Astrocyte of the cerebellum (primary cell): ENCODE measurements around the gene ADISSP.

Experiments
- DNase-seq: peaks from one replicate; pipeline ENCODE4 v3.0.0-alpha.2; 2011; ENCODE audit warnings: low read depth
- H3K4me3 ChIP-seq: 2 replicates; pipeline ENCODE4 v1.5.1; 2011; ENCODE audit warnings: mild to moderate bottlenecking, low read depth, low read length, moderate library complexity
- CTCF ChIP-seq: IDR thresholded peaks from 2 replicates; pipeline ENCODE4 v1.5.1; 2012; ENCODE audit warnings: low read length, low read depth, moderate library complexity, mild to moderate bottlenecking; ENCODE audit errors: missing control alignments
- in situ Hi-C: cut with HindIII; loops from 2 replicates; pipeline ENCODE4 v1.10.0; 2017; ENCODE audit warnings: low sequenced_read_pairs

Gene ADISSP

GRCh38 chr20:3760655-3761348 is 6.8 kb downstream of the ADISSP start:
- in situ Hi-C loops: no loop called here
- no peak for TF ChIP-seq CTCF
- no peak overlapping the region for H3K4me3 ChIP-seq
- DNase-seq: no peak

DNA sequence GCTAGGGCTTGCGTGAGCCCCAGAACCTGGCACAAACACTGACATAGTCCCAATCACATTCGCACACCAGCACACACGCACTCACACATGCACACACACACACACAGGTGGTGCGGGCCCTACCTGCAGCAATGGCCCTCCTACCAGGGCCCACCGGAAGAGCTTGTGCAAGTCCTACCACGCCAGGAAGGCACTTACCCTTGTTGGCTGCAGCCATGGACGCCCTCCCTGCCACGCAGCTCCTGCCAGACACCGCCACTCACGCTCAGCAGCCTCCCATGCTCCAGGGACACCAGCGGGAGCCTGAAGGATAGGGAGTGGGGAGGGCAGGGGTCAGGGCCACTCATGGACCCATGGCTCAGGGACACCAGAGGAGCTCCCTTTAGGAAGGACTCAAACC is 7.7 kb downstream of the ADISSP start:
- no peak for TF ChIP-seq CTCF
- no peak overlapping the region for H3K4me3 ChIP-seq
- in situ Hi-C loops: loop anchor here (5.0 kb wide), 1 partner anchor 53 kb away; no protein-coding TSS in a partner anchor

DNA sequence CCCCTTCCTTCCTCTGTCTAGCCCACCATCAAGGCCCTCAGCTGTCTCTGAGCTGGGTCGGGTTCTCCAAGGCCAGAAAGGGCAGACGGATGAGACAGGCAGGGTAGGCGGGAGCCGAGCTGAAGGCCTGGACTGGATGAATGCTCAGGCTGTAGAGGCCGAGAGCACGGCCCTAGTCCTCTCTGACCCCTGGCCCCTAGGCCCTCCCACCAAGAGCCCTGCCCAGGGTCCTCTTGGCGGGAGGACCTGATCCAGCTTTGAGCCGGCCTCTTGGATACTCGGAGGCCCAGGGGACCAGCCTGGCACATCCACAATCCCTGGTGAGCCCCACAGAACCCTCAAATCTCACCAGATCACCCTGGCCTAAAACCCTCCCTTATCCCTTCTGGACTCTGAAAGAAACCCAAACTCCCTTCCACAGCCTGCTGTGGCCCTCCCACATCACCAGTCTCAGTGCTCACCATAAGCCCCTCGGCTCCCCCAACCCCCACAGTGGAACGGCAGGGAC is 8.2 kb downstream of the ADISSP start:
- in situ Hi-C loops: loop anchor here (5.0 kb wide), 1 partner anchor 52 kb away; no protein-coding TSS in a partner anchor
- TF ChIP-seq CTCF: no peak
- H3K4me3 ChIP-seq: no peak overlapping the region
- no peak for DNase-seq

More for the DNA sequence above, 7.7 kb downstream of the ADISSP start:
- no peak for DNase-seq

DNA sequence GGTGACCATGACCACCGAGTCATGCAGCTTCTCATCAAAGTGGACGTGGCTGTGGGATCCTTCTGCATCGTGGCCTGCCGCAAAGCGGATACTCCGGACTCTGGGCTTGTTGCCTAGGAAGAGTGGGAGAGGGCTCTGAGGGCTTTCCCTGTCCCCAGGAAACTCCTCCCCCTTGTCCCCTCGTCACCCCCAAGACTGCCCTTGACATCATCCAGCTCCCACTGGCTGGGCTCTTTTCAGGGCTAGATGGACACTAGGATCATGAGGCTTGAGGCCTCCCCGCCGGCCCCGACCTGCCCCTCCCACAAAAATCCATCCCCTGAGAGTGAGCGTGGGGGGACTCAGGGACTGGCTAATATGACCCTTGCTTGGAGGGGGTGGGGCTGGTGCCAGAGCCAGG is 9.0 kb downstream of the ADISSP start:
- DNase-seq: no peak
- no peak overlapping the region for H3K4me3 ChIP-seq
- TF ChIP-seq CTCF: no peak
- in situ Hi-C loops: loop anchor here (5.0 kb wide), 1 partner anchor 51 kb away; no protein-coding TSS in a partner anchor

GRCh38 chr20:3757268-3757667 is 10.3 kb downstream of the ADISSP start:
- H3K4me3 ChIP-seq: no peak overlapping the region
- in situ Hi-C loops: loop anchor here (5.0 kb wide), 1 partner anchor 50 kb away; no protein-coding TSS in a partner anchor
- no peak for TF ChIP-seq CTCF
- no peak for DNase-seq

DNA sequence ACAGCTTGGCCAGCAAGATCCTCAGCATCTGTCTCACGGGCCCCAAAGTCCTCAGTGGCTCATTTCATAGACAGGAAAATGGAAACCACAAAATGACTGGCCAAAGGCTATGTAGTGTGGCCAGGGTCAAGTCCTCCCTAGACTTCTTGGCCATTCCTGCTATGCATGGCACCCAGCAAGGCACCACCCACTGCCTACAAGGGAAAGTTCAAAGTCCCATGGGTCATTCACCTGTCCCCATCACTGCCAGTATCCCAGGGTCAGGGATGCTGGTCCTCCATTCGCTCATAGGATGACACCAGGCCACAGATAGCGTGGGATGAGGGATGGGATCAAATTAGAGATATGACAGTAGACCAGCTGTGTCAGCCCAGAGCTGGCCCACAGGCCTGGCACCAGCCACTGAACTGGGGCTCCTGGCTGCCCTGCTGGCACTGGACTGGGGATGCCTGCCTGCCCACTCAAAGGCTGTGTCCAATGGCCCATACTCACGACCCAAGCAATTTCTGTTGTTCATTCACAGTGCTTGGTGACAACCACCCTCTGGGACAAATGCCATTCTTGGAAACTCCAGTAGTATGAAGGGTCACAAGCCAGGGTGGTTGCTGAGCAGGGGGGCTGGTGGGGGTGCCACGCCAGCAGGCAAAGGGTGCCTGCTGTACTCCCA is 11.6 kb downstream of the ADISSP start:
- no peak for TF ChIP-seq CTCF
- no peak overlapping the region for H3K4me3 ChIP-seq
- DNase-seq: no peak
- in situ Hi-C loops: loop anchor here (5.0 kb wide), 1 partner anchor 49 kb away; no protein-coding TSS in a partner anchor
